GM13977 (cell line): ENCODE measurements around the gene COLEC12.

Experiments
- DNase-seq: peaks from one replicate; pipeline ENCODE4 v3.0.0; 2012; ENCODE audit warnings: low spot score
- in situ Hi-C: fragments of 300-500 bp; cut with MboI; formaldehyde crosslinking; loops from one replicate; pipeline ENCODE4 v1.12.0; 2022; ENCODE audit warnings: low sequenced_read_pairs, low pct_unique_long_range_greater_than_20kb, mixed read lengths, inconsistent platforms; ENCODE audit not compliant: unreplicated experiment
- TF ChIP-seq, protein P1 (sequence below): IDR thresholded peaks from 2 replicates; pipeline ENCODE4 v1.5.1; 2012; ENCODE audit warnings: mild to moderate bottlenecking, control low read depth; ENCODE audit not compliant: insufficient read depth; ENCODE audit errors: extremely low read depth, missing control alignments

Gene COLEC12

DNA sequence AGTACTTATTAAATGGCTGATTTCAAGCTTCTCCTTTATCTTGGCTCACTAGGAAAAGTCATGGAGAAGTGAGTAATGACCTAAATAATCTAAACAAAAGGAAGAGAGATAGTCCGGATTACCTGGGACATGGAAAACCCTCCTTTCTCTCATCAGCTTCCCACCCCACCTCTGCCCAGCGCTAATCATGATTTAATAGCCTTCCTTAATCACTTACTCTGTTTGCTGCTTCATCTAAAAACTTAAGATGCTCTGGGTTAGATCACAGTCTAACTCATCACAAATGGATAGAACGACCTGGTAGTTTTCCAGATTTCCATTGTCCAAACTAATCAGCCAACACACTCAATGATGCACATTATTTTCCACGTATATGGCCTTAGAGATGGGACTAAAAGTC, 144.8 kb downstream of the COLEC12 start:
- in situ Hi-C loops, result no loop called here
- TF ChIP-seq, protein P1, sequence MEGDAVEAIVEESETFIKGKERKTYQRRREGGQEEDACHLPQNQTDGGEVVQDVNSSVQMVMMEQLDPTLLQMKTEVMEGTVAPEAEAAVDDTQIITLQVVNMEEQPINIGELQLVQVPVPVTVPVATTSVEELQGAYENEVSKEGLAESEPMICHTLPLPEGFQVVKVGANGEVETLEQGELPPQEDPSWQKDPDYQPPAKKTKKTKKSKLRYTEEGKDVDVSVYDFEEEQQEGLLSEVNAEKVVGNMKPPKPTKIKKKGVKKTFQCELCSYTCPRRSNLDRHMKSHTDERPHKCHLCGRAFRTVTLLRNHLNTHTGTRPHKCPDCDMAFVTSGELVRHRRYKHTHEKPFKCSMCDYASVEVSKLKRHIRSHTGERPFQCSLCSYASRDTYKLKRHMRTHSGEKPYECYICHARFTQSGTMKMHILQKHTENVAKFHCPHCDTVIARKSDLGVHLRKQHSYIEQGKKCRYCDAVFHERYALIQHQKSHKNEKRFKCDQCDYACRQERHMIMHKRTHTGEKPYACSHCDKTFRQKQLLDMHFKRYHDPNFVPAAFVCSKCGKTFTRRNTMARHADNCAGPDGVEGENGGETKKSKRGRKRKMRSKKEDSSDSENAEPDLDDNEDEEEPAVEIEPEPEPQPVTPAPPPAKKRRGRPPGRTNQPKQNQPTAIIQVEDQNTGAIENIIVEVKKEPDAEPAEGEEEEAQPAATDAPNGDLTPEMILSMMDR, result no peak
- no peak for DNase-seq

DNA sequence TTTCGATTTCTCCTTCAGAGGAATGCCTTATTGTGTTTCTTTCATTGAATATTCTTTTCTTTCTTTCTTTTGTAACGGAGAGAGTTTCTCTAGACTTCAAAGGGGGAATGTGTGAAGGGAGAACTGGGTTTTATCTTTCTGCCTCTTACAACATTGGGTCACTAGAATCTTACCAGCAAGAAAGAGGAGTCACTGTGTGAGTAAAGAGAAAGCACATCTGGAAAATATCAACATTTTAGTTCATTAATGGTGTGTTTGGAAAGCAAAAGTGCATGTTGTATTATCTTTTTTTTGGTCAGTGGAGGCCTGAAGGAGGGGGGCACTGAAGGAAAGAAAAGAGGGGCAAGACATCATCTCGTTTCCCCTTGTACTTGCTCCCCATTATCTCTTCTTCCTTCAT, 146.0 kb downstream of the COLEC12 start:
- DNase-seq, result no peak
- in situ Hi-C loops, result no loop called here
- TF ChIP-seq, protein P1, result no peak

DNA sequence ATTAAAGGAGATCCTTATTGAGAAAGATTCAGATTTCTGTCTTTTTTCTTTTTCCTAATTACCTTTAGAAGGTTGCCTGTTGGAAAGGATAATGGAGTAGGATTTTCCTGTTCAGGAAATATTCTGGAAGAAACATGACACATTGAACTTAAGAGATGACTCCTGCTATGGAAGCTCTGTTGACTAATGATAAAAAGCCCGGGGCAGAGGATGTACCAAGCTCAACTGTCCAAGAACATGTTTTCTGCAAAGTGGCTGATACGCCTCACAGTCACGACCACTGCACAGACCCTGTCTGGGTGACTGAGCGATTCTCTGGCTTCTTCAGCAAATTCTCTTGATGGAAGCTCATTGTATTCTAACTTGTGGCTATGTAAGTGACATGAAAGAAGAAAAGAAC, 146.5 kb downstream of the COLEC12 start:
- no peak for DNase-seq
- in situ Hi-C loops, result no loop called here
- TF ChIP-seq, protein P1, result no peak

DNA sequence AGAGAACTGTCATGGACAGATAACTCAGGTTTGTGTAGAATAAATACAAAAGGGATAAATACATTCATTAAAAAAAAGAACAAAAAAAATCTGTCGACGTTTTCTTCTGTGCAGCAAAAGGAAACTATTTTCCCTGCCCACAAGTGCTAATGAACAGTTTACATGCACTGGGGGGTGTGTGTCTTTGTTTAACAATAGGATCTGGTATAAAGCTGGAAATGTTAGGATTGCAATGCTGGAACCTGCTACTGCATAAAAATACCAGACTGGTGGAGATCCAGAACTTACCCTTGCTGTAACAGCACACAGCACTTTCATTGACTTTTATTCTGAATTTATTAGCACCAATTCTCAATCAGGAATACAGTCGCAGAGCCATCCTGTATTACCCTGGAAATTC, 148.1 kb downstream of the COLEC12 start:
- TF ChIP-seq, protein P1, result no peak
- in situ Hi-C loops, result no loop called here
- DNase-seq, result no peak

DNA sequence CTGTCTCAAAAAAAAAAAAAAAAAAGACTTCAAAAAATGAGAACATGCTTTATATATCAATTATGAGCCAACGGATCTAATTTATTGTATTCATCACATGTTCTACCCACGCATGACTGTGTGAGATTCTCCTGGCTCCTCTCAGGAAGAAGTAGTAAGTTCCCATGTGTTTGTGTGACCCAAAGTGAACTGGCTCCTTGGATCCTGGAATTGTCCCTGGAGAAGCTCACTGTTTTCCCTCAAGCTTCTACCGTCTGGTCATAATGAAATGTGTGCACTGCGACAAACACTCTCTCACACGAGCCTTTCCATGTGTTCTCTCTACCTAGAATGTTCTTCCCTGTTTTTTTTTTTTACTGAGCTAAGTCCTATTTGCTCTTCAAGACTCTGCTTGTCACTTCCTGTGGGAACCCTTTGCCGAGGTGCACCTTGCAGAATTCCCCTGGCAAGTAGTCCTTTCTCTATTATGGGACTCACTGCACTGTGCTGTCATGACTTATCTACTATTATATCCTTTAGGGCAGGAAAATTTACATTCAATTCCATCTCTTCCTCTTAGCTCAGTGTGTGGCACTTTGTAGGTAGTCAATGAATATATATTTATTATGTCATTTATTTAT, 149.4 kb downstream of the COLEC12 start:
- TF ChIP-seq, protein P1, result no peak
- in situ Hi-C loops, result no loop called here
- no peak for DNase-seq

DNA sequence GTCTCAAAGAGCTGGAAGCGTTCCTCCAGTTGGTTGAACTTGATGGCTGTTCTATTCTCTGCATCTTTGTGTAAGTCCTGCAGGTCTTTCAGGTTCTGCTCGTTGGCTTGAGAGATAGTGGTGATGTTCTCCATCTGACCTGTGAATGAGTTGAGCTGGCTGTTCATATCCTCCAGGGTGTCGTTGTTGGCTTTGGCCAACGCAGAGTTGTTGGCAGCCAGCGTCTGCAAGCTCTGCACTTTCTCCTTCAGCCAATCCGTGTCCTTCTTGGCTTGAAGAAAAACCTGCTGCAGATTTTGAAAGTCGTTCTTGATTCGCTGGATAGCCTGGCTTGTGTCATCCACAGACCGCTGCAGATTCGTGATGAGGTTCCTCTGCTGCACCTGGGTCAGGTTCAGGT, 153.9 kb downstream of the COLEC12 start:
- in situ Hi-C loops, result no loop called here
- TF ChIP-seq, protein P1, result no peak
- DNase-seq, result no peak
